Urinary bladder (tissue), 4 donors: Measurements from ENCODE around the gene GAB3. TPM values are rescaled to one million over a fixed set of nuclear protein-coding genes. Genes with fewer than 3 reads are reported as not detected.
"Not testable (repeated sequence)": the region's sequence is repeated elsewhere in the genome, so short reads cannot be mapped to it uniquely, and the experiment has no call there.

Experiments
- DNase-seq: peaks from one replicate; pipeline ENCODE4 v3.0.0-alpha.2; 2015; ENCODE audit errors: extremely low spot score
- H3K27ac ChIP-seq: one replicate; pipeline ENCODE4 v1.5.1; 2013; ENCODE audit warnings: low read depth, mild to moderate bottlenecking, moderate library complexity
- H3K36me3 ChIP-seq: one replicate; pipeline ENCODE4 v1.6.1; 2013; ENCODE audit warnings: mild to moderate bottlenecking, moderate library complexity; ENCODE audit not compliant: insufficient read depth
- H3K4me1 ChIP-seq: one replicate; pipeline ENCODE4 v1.6.1; 2013; ENCODE audit warnings: mild to moderate bottlenecking, moderate library complexity; ENCODE audit not compliant: insufficient read depth
- H3K4me3 ChIP-seq: one replicate; pipeline ENCODE4 v1.5.1; 2013; ENCODE audit warnings: low read depth, low read length
- WGBS: extraction: QIAGEN DNeasy Blood & Tissue Kit; methylation state at CpG from one replicate; pipeline ENCODE4 v1.1.7; 2013; 5-methylcytosine and 5-hydroxymethylcytosine counted together
- polyA plus RNA-seq: library from polyadenylated mRNA; stranded (reverse); fragments of 200-250 nt; gene quantifications from one replicate; pipeline ENCODE4 v1.2.3, GENCODE V29; 2013
- total RNA-seq: library from RNA; depleted of rRNA; stranded (reverse); fragments of >200 nt; gene quantifications from one replicate; pipeline ENCODE4 v1.2.3, GENCODE V29; 2014
- donor health status: healthy with polysubstance abuse.
- donor health status: healthy.

The GAB3 gene
- total and polyA plus RNA-seq, 2 donors = 2.2 to 8.0 TPM

- Histone ChIP-seq H3K4me1 (no peaks in the 10 kb centered on the region), H3K36me3 (no peaks in the 10 kb centered on the region), H3K4me3 (no peak overlapping the region), H3K27ac (no peak overlapping the region)
- DNase-seq = no peak
- WGBS = 95% methylated on average over 22 of the region's 23 CpGs
Measured at GRCh38 chrX:154653048-154653401, 97.9 kb downstream of the GAB3 start.

GRCh38 chrX:154652311-154653047 is 98.4 kb downstream of the GAB3 start:
- no peak for DNase-seq
- Histone ChIP-seq H3K4me3 (no peak overlapping the region), H3K27ac (no peak overlapping the region), H3K36me3 (no peaks in the 10 kb centered on the region), H3K4me1 (no peaks in the 10 kb centered on the region)
- 91% methylated on average over 30 of the region's 30 CpGs for WGBS

- Histone ChIP-seq H3K27ac (no peak overlapping the region), H3K4me3 (no peak overlapping the region), H3K36me3 (no peaks in the 10 kb centered on the region), H3K4me1 (no peaks in the 10 kb centered on the region)
- 57% methylated on average over 13 of the region's 13 CpGs for WGBS
- no peak for DNase-seq
Measured at GRCh38 chrX:154650221-154650510, 100.7 kb downstream of the GAB3 start.

GRCh38 chrX:154649503-154650220 is 101.2 kb downstream of the GAB3 start:
- H3K36me3 ChIP-seq = no peaks in the 10 kb centered on the region
- H3K27ac ChIP-seq = no peak overlapping the region
- no peak for DNase-seq
- H3K4me3 ChIP-seq = no peak overlapping the region
- WGBS = 78% methylated on average over 23 of the region's 23 CpGs
- H3K4me1 ChIP-seq = no peaks in the 10 kb centered on the region

- WGBS = 81% methylated on average over 15 of the region's 15 CpGs
- Histone ChIP-seq H3K4me3 (no peak overlapping the region), H3K27ac (no peak overlapping the region), H3K4me1 (no peaks in the 10 kb centered on the region), H3K36me3 (no peaks in the 10 kb centered on the region)
- no peak for DNase-seq
Measured at GRCh38 chrX:154648931-154649330, 101.9 kb downstream of the GAB3 start.

- no CpG with 5 or more reads among the region's 24 CpGs for WGBS
- not testable (repeated sequence) for H3K36me3 ChIP-seq, H3K4me3 ChIP-seq, DNase-seq, H3K27ac ChIP-seq, H3K4me1 ChIP-seq
Measured at GRCh38 chrX:154645745-154646378, 105.0 kb downstream of the GAB3 start.

- H3K4me3 ChIP-seq, H3K27ac ChIP-seq, H3K4me1 ChIP-seq, DNase-seq, H3K36me3 ChIP-seq: not testable (repeated sequence)
- no CpG with 5 or more reads among the region's 31 CpGs for WGBS
Measured at GRCh38 chrX:154643708-154644107, 107.2 kb downstream of the GAB3 start.

GRCh38 chrX:154641740-154642139 is 109.1 kb downstream of the GAB3 start:
- WGBS = no CpG with 5 or more reads among the region's 10 CpGs
- DNase-seq = not testable (repeated sequence)

GRCh38 chrX:154633661-154634060 is 117.2 kb downstream of the GAB3 start:
- not testable (repeated sequence) for H3K4me1 ChIP-seq, DNase-seq, H3K27ac ChIP-seq, H3K4me3 ChIP-seq, H3K36me3 ChIP-seq
- no CpG with 5 or more reads among the region's 11 CpGs for WGBS

More at GRCh38 chrX:154641740-154642139, 109.1 kb downstream of the GAB3 start:
- H3K4me3 ChIP-seq, H3K36me3 ChIP-seq, H3K27ac ChIP-seq, H3K4me1 ChIP-seq: not testable (repeated sequence)

- not testable (repeated sequence) for H3K36me3 ChIP-seq, H3K4me1 ChIP-seq, H3K4me3 ChIP-seq, H3K27ac ChIP-seq, DNase-seq
- WGBS = no CpG with 5 or more reads among the region's 11 CpGs
Measured at GRCh38 chrX:154630949-154631348, 119.9 kb downstream of the GAB3 start.

GRCh38 chrX:154628960-154629359 is 121.9 kb downstream of the GAB3 start:
- not testable (repeated sequence) for DNase-seq

More at GRCh38 chrX:154628960-154629359, 121.9 kb downstream of the GAB3 start:
- not testable (repeated sequence) for H3K4me3 ChIP-seq, H3K27ac ChIP-seq, H3K36me3 ChIP-seq, H3K4me1 ChIP-seq
- no CpG with 5 or more reads among the region's 5 CpGs for WGBS
